Measurements from ENCODE around the gene CHST12. TPM values are rescaled to one million over a fixed set of nuclear protein-coding genes. Genes with fewer than 3 reads are reported as not detected.

CHST12 gene
- total and polyA plus RNA-seq, 10 of the 15 experiments (the other 5 are each of a cell fraction or from before 2014, with no cell fraction given), result 0.05 to 14.2 (median 3.3) TPM

DNA sequence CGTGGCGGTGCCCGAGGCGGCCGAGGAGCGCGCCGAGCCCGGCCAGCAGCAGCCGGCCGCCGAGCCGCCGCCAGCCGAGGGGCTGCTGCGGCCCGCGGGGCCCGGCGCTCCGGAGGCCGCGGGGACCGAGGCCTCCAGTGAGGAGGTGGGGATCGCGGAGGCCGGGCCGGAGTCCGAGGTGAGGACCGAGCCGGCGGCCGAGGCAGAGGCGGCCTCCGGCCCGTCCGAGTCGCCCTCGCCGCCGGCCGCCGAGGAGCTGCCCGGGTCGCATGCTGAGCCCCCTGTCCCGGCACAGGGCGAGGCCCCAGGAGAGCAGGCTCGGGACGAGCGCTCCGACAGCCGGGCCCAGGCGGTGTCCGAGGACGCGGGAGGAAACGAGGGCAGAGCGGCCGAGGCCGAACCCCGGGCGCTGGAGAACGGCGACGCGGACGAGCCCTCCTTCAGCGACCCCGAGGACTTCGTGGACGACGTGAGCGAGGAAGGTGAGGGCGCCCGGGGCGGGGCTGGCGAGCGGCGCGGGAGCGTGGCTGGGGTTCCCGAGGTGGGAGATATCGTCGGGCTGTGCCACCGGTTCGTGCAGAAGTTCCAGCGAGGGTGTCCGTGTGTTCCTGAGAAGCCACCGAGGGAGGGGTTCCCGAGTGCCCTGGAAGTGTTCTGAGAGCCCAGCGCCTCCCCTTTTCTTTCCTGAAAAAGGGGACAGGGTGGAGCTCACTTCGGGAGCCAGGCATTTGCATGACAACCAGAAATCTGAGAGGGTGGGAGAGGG lies 48.3 kb upstream of the CHST12 start (continued):
- TF ChIP-seq, protein P1, sequence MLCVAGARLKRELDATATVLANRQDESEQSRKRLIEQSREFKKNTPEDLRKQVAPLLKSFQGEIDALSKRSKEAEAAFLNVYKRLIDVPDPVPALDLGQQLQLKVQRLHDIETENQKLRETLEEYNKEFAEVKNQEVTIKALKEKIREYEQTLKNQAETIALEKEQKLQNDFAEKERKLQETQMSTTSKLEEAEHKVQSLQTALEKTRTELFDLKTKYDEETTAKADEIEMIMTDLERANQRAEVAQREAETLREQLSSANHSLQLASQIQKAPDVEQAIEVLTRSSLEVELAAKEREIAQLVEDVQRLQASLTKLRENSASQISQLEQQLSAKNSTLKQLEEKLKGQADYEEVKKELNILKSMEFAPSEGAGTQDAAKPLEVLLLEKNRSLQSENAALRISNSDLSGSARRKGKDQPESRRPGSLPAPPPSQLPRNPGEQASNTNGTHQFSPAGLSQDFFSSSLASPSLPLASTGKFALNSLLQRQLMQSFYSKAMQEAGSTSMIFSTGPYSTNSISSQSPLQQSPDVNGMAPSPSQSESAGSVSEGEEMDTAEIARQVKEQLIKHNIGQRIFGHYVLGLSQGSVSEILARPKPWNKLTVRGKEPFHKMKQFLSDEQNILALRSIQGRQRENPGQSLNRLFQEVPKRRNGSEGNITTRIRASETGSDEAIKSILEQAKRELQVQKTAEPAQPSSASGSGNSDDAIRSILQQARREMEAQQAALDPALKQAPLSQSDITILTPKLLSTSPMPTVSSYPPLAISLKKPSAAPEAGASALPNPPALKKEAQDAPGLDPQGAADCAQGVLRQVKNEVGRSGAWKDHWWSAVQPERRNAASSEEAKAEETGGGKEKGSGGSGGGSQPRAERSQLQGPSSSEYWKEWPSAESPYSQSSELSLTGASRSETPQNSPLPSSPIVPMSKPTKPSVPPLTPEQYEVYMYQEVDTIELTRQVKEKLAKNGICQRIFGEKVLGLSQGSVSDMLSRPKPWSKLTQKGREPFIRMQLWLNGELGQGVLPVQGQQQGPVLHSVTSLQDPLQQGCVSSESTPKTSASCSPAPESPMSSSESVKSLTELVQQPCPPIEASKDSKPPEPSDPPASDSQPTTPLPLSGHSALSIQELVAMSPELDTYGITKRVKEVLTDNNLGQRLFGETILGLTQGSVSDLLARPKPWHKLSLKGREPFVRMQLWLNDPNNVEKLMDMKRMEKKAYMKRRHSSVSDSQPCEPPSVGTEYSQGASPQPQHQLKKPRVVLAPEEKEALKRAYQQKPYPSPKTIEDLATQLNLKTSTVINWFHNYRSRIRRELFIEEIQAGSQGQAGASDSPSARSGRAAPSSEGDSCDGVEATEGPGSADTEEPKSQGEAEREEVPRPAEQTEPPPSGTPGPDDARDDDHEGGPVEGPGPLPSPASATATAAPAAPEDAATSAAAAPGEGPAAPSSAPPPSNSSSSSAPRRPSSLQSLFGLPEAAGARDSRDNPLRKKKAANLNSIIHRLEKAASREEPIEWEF (IDR thresholded peaks at IDR 0.05; ENCODE audit: insufficient replicate concordance, low read depth, low read length), result no peak
- TF ChIP-seq NFIC (IDR thresholded peaks at IDR 0.05; ENCODE audit: low read depth, low read length) (no peak), LARP7 (IDR thresholded peaks at IDR 0.05) (peak; percentile 92; the same call in 1 of the 2 replicates), PAX8 (IDR thresholded peaks at IDR 0.05) (no peak), CHD2 (IDR thresholded peaks at IDR 0.05; ENCODE audit: borderline replicate concordance, low read depth, low read length) (no peak), RAD21 (IDR thresholded peaks at IDR 0.05; ENCODE audit: insufficient read depth, low read depth, low read length) (no peak), ZNF384 (IDR thresholded peaks at IDR 0.05; ENCODE audit: borderline replicate concordance, low read depth, low read length) (no peak), MTA2 (IDR thresholded peaks at IDR 0.05; ENCODE audit: low read depth) (no peak), CHD1 (IDR thresholded peaks at IDR 0.05; ENCODE audit: low read depth, low read length) (no peak), RB1 (IDR thresholded peaks at IDR 0.05; ENCODE audit: borderline replicate concordance) (no peak), STAT3 (IDR thresholded peaks at IDR 0.05; ENCODE audit: low read depth, low read length) (no peak), RUNX3 (IDR thresholded peaks at IDR 0.05; ENCODE audit: low read length) (no peak), TCF7 (IDR thresholded peaks at IDR 0.05; ENCODE audit: borderline replicate concordance) (no peak), GATAD2B (conservative IDR thresholded peaks at IDR 0.05; ENCODE audit: low read depth) (0 out of 2 replicates have a peak, but pooled peaks have one; percentile 36), HDGF (IDR thresholded peaks at IDR 0.05) (no peak), FOXM1 (IDR thresholded peaks at IDR 0.05; ENCODE audit: low read depth, low read length) (no peak), NRF1 (conservative IDR thresholded peaks at IDR 0.05; ENCODE audit: low read depth, low read length) (no peak)
- TF ChIP-seq, protein P2, sequence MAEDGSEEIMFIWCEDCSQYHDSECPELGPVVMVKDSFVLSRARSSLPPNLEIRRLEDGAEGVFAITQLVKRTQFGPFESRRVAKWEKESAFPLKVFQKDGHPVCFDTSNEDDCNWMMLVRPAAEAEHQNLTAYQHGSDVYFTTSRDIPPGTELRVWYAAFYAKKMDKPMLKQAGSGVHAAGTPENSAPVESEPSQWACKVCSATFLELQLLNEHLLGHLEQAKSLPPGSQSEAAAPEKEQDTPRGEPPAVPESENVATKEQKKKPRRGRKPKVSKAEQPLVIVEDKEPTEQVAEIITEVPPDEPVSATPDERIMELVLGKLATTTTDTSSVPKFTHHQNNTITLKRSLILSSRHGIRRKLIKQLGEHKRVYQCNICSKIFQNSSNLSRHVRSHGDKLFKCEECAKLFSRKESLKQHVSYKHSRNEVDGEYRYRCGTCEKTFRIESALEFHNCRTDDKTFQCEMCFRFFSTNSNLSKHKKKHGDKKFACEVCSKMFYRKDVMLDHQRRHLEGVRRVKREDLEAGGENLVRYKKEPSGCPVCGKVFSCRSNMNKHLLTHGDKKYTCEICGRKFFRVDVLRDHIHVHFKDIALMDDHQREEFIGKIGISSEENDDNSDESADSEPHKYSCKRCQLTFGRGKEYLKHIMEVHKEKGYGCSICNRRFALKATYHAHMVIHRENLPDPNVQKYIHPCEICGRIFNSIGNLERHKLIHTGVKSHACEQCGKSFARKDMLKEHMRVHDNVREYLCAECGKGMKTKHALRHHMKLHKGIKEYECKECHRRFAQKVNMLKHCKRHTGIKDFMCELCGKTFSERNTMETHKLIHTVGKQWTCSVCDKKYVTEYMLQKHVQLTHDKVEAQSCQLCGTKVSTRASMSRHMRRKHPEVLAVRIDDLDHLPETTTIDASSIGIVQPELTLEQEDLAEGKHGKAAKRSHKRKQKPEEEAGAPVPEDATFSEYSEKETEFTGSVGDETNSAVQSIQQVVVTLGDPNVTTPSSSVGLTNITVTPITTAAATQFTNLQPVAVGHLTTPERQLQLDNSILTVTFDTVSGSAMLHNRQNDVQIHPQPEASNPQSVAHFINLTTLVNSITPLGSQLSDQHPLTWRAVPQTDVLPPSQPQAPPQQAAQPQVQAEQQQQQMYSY (CRISPR knock-in tag; IDR thresholded peaks at IDR 0.05), result no peak
- TF ChIP-seq, protein P3, sequence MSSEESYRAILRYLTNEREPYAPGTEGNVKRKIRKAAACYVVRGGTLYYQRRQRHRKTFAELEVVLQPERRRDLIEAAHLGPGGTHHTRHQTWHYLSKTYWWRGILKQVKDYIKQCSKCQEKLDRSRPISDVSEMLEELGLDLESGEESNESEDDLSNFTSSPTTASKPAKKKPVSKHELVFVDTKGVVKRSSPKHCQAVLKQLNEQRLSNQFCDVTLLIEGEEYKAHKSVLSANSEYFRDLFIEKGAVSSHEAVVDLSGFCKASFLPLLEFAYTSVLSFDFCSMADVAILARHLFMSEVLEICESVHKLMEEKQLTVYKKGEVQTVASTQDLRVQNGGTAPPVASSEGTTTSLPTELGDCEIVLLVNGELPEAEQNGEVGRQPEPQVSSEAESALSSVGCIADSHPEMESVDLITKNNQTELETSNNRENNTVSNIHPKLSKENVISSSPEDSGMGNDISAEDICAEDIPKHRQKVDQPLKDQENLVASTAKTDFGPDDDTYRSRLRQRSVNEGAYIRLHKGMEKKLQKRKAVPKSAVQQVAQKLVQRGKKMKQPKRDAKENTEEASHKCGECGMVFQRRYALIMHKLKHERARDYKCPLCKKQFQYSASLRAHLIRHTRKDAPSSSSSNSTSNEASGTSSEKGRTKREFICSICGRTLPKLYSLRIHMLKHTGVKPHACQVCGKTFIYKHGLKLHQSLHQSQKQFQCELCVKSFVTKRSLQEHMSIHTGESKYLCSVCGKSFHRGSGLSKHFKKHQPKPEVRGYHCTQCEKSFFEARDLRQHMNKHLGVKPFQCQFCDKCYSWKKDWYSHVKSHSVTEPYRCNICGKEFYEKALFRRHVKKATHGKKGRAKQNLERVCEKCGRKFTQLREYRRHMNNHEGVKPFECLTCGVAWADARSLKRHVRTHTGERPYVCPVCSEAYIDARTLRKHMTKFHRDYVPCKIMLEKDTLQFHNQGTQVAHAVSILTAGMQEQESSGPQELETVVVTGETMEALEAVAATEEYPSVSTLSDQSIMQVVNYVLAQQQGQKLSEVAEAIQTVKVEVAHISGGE (CRISPR knock-in tag; IDR thresholded peaks at IDR 0.05), result no peak

Measured in GM12878 (cell line).